ENCODE results near the gene PRSS50.

- no peak for TF ChIP-seq POLR2A (IDR thresholded peaks at IDR 0.05)
- no peak for TF ChIP-seq CTCF (IDR thresholded peaks at IDR 0.05)
- no peak for TF ChIP-seq EP300 (IDR thresholded peaks at IDR 0.05)
Measured at GRCh38 chr3:46750555-46751038, 32.9 kb upstream of the PRSS50 start.
